Stimulated activated CD4-positive, alpha-beta T cell treated with anti-CD3 and anti-CD28 coated beads, Interleukin-1b, Interleukin-23, amount 100 ng/mL, for 1 hour (primary cell): ENCODE results near the gene INPP4B.
"Not testable (repeated sequence)": the region's sequence is repeated elsewhere in the genome, so short reads cannot be mapped to it uniquely, and the experiment has no call there.

ENCODE experiments used
- DNase-seq, 2 donors: peaks; one replicate each; pipeline ENCODE4 v3.0.0-alpha.2; 2020; ENCODE audit warnings: low read depth in 2 of 2

INPP4B gene

GRCh38 chr4:142091085-142091513, 755.0 kb downstream of the INPP4B start:
- DNase-seq: no peak

DNA sequence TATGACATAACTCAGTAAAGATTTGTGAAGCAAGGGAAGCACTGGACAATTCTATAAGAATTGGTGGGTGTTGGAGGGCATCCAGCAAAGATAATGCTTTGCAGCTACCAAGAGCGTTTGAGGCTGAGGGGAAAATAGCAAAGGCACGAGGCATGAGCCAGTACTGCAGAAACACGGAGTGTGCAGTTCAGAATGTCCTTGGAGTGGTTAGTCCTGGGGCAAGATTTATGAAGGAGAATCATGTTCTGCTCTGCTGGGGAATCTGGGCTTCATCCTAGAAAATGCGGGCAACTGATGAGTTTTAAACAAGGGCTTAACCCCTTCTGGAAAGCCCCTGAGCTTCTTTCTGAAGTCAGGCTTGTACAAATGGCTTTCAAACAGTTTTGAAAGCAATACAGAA, 757.2 kb downstream of the INPP4B start:
- DNase-seq: no peak

- no peak for DNase-seq
Observed at GRCh38 chr4:142085513-142086292, 760.4 kb downstream of the INPP4B start.

GRCh38 chr4:142083264-142083663, 762.8 kb downstream of the INPP4B start:
- no peak for DNase-seq

- DNase-seq: no peak
Observed at GRCh38 chr4:142081025-142081424, 765.1 kb downstream of the INPP4B start.

DNA sequence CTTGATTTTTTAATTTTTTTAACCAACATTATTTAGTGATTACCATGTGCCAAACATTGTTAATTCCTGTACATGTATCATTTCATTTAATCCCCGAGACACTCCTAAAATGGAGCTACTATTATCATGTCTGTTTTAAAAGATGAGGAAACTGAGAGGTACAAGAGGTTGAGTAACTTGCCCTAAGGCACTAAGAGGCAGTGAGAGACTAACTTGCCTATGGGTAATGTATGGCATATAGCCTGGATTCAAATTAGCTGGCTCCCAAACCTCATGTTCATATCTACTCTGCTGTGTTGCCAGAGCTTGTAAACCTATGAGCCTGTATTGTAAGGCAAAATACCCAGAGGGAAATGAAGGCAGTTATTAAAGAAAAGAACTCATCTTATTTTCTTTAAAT, 766.1 kb downstream of the INPP4B start:
- DNase-seq: no peak

DNA sequence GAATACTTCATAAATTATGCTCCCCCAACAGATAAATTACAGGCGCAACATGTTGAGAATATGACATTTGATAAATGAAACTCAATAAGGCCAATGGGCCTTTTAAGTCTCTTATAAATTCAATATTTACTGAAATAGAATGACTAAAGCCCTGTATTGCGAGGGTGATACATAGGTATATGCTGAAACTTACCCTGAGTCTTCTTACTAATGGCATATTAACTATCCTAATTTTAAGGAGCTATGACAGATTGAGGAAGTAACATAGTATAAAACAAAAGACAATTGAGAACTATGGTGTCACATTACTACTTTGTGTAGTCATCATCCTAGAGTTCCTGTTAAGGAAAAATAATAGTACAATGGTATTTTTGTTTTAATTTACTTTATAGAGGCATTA, 769.1 kb downstream of the INPP4B start:
- DNase-seq: no peak

- not testable (repeated sequence) for DNase-seq
Observed at GRCh38 chr4:142068304-142068703, 777.8 kb downstream of the INPP4B start.

GRCh38 chr4:142066562-142066961, 779.5 kb downstream of the INPP4B start:
- not testable (repeated sequence) for DNase-seq

DNA sequence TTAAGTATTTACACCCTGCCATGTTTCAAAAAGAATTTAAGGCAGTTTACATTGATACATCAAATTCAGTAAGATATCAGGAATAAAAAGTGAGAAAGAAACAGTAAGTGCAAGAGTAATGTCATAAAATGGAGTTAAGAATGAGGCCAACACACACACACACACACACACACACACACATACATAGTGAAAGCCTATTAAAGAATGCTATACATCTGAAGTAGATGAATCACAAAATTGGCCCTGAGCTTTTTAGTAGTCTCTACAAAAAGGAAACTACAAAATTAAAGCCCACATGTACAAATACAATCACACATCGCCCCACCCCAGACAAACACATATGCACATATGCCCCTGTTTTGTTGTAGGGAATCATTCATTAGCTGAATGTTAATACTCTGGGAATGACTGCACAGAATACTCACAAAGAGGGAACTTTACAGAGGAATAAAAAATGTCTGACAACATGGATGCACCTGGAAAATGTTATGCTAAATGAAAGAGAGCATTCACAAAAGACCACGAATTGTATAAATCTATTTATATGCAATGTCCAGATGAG, 780.9 kb downstream of the INPP4B start:
- DNase-seq: no peak

- no peak for DNase-seq
Observed at GRCh38 chr4:142064181-142064580, 781.9 kb downstream of the INPP4B start.

DNA sequence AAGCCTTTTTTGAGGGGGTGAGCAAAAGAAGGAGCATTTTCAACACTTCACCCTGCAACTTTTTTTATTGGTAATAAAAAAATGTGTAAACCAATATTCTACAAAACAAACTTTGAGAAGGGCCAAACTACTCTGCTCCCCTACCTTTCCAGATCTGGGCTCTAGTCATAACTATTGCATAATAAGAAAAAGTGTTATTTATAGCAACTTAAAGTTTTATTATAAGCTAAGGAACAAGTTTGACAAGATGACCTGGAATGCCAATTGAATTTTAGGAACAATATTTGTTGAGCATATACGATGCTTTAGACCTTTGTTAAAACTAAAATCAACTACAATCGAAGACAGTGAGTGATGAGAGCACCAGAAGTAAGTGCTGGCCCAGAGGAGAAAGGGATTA, 800.1 kb downstream of the INPP4B start:
- DNase-seq: no peak

GRCh38 chr4:142044271-142044670, 801.8 kb downstream of the INPP4B start:
- no peak for DNase-seq

- DNase-seq: no peak
Observed at GRCh38 chr4:142043509-142043908, 802.6 kb downstream of the INPP4B start.

DNA sequence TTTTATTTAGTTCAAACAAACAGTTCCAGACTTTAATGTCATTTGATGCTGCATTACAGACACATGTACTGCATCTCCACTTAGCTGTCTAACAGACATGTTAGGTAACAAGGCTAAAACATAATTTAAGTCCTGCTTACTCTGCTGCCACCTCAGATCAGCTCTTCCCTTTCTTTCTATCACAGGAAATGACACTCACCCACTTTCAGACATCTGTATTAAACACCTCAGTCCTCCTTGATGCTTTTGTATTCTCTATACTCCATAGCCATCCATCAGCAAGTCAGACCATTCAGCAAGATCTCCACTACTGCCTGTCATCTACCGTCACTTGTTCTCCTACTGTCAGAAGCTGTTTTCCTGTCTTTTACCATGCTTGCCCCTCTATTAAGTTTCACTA, 804.3 kb downstream of the INPP4B start:
- DNase-seq: no peak

DNA sequence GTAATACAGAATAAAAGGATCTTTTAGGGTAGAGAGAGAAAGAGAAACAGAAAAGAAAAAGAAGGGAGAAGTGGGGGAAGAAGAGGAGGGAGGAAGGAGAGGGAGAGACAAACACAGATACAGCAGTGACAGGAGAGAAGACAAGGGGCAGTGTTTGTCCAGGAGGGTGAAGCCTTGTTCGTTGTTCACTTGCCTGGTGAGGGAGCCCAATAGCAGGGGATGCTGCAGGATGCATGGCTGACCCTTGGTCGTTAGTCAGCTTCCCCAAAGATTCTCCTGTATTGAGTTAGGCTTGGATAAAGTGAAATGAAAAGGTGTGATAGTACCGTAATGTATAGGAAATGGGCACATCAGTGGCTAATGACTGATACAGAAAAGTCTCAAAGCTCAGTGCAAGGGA, 806.1 kb downstream of the INPP4B start:
- DNase-seq: no peak

DNA sequence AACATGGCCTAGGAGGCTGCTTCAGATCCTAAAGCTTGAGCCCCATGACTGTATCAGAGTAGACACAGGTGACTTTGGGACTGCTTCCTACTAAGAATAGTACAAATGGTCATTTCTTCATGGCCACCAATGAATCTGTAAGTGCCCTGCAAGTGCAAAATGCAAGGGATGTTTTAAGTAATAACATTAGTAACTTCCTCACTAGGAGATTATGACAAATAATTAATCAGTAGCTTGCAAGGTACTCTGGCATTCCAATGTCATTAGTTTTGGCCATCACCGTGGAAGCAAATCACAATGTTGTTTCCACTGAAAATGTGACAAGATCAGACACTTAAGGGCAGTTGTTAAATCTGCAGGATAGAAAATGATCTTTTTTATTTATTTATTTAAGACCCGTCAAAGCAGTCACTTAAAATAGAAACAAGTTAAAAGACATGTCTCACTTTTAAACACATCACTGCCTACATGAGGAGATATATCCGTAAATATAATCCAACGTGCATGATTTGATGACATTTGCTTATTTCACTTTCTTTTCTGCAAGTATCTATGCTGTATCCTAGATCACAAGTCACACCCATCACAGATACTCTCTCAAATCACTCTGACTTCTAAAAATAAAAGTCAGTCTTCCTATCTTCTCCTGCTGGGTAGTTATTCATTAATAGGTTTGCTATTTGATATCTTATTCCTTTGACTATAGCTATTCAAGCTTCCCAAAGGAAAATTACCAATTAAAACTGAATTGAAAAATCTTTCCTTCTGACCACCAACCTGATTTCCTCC, 809.1 kb downstream of the INPP4B start:
- no peak for DNase-seq

- no peak for DNase-seq
Observed at GRCh38 chr4:142035566-142035965, 810.5 kb downstream of the INPP4B start.

DNA sequence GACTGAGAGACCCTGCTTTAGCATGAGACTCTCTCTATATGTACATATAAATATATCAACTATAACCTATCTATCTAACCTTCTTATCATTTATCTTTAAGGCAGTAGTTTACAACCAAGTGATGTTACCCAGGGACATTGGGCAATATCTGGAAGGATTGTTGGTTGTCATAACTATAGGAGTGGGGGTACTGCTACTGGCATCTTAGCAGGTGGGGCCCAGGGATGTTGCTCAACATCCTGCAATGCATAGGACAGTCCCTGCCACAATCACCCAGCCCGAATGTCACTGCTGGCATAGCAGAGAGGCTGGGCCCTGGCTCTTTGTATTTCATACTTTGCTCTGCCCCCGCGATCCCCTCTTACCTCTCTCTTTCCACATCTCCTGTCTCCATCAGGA, 812.0 kb downstream of the INPP4B start:
- DNase-seq: no peak

DNA sequence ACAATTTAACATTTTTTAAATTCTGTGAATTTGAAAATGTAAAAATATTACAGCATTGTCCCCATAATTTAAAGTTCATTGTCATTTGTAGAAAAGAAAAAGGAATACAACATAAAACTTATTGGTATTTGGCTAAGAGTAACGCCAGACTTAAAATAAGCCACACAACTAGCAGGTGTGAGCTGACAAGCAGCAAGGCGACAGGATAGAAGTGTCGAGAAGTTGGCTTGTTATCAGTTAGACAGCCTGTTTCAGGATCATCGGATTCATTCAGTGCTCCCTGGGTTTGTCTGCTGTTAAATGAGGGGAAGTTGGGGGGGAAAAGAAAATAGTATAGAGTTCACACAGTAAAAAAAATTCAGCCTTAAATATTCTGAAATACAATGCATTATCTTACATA, 816.1 kb downstream of the INPP4B start:
- no peak for DNase-seq

- DNase-seq: no peak
Observed at GRCh38 chr4:142021761-142022160, 824.3 kb downstream of the INPP4B start.

DNA sequence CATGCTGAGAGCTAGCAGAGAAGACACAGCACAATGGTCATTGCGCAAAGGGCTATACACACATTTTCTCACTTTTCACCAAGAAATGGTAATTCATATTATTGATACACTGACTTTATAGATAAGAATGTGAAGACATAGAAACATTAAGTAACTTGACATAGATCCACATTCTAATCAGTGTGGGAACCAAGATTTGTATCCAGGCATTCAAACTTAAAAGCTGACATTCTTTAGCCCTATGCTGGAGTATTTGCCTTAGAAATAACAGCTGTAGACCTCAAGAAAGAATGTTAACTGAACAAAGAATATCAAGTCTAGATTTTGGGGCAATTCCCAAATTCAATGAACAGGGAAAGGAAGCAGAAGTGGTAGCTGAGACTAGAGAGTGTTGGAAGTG, 824.9 kb downstream of the INPP4B start:
- no peak for DNase-seq

- no peak for DNase-seq
Observed at GRCh38 chr4:142016031-142016430, 830.1 kb downstream of the INPP4B start.
